Measurements from ENCODE around the gene VILL. TPM values are rescaled to one million over a fixed set of nuclear protein-coding genes. Genes with fewer than 3 reads are reported as not detected.

VILL gene
- polyA plus RNA-seq, 2 of the 4 experiments (the other 2 are of a cell fraction), result 0.05 to 0.22 TPM

DNA sequence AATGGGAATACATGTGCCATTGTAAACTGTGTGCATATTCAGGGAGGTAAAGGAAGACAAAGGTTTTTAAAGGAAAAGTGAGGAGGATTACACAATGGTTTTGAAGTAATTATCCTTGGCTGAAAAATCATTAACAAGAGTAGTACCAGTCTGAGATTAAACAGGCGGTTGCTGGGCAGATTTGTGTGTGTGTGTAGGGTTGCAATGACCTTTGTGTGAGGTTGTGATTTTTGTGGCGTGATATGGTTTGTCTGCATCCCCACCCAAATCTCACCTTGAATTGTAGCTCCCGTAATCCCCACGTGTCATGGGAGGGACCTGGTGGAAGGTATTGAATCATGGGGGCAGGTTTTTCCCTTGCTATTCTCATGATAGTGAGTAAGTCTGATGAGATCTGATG is 55.4 kb downstream of the VILL start (continued):
- no peak for TF ChIP-seq ZFP36 (IDR thresholded peaks at IDR 0.05; ENCODE audit: borderline replicate concordance, partially characterized antibody)

DNA sequence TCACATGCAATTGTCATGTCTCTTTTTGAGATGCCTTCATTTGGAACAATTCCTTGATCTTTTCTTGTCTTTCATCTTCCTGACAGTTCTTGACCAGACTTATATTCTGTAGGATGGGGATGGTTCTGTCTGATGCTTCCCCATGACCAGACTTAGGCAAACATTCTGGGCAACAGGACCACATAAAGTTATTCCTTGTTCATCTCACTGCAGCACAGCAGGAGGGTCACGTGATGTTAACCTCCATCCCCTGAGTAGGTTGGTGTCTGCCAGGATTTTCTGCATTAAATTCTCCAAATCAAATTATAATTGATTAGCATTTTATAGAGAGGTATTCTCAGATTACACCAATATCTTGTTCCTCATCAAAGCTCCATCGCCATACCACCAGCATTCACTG is 56.2 kb downstream of the VILL start:
- H3K27ac ChIP-seq, result no peak overlapping the region
- no peaks in the 10 kb centered on the region for H3K9me3 ChIP-seq
- no peak overlapping the region for H3K4me3 ChIP-seq
- POLR2A ChIA-PET, result no interaction called here
- H3K4me1 ChIP-seq, result no peaks in the 10 kb centered on the region
- no peak overlapping the region for H3K4me2 ChIP-seq
- ATAC-seq (no peak), DNase-seq (ENCODE audit: low read depth in 1 of 2, low spot score in 1 of 2) (no peak), FAIRE-seq (no peak)
- TF ChIP-seq HOXB5 (CRISPR knock-in tag; IDR thresholded peaks at IDR 0.05), result no peak
- TF ChIP-seq RARB (CRISPR knock-in tag; IDR thresholded peaks at IDR 0.05), result no peak
- TF ChIP-seq FOXS1 (CRISPR knock-in tag; IDR thresholded peaks at IDR 0.05), result no peak
- CTCF ChIA-PET, result no interaction called here
- 58% methylated on average over 2 of the region's 2 CpGs for WGBS (ENCODE audit: missing lambda C conversion rate)

DNA sequence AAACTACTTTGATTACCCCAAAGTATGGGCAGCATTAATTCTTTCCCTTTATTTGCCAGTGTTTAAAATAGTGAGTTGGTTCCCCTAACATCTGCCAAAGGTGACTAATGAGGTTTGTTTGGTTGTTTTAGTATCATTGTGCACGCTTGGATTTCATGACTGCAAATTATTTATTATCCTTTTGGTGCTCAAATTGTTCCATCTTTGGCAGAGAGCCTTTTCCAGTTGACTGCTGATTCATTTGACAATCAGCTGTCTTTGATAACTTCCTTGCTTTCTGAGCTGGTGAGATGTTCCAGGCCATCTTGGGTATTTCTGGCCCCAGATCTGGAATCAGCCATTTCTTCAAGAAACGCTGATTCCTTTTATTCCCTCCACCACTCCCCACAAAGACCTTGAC is 57.3 kb downstream of the VILL start:
- ATAC-seq, result no peak
- no peak for DNase-seq (ENCODE audit: low read depth in 1 of 2, low spot score in 1 of 2)
- Histone ChIP-seq H3K4me1 (no peaks in the 10 kb centered on the region), H3K27ac (no peak overlapping the region), H3K4me2 (no peak overlapping the region), H3K9me3 (no peaks in the 10 kb centered on the region), H3K4me3 (no peak overlapping the region)
- POLR2A ChIA-PET, result no interaction called here
- no peak for TF ChIP-seq HOXB5 (CRISPR knock-in tag; IDR thresholded peaks at IDR 0.05)
- TF ChIP-seq, protein P1, sequence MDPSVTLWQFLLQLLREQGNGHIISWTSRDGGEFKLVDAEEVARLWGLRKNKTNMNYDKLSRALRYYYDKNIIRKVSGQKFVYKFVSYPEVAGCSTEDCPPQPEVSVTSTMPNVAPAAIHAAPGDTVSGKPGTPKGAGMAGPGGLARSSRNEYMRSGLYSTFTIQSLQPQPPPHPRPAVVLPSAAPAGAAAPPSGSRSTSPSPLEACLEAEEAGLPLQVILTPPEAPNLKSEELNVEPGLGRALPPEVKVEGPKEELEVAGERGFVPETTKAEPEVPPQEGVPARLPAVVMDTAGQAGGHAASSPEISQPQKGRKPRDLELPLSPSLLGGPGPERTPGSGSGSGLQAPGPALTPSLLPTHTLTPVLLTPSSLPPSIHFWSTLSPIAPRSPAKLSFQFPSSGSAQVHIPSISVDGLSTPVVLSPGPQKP (IDR thresholded peaks at IDR 0.05; ENCODE audit: low read depth, low read length), result no peak
- TF ChIP-seq KDM5A (IDR thresholded peaks at IDR 0.05), result no peak
- TF ChIP-seq TFCP2L1 (CRISPR knock-in tag; IDR thresholded peaks at IDR 0.05), result no peak
- CTCF ChIA-PET, result no interaction called here
- FAIRE-seq, result no peak
- WGBS (ENCODE audit: missing lambda C conversion rate), result 11% methylated on average over 2 of the region's 2 CpGs

DNA sequence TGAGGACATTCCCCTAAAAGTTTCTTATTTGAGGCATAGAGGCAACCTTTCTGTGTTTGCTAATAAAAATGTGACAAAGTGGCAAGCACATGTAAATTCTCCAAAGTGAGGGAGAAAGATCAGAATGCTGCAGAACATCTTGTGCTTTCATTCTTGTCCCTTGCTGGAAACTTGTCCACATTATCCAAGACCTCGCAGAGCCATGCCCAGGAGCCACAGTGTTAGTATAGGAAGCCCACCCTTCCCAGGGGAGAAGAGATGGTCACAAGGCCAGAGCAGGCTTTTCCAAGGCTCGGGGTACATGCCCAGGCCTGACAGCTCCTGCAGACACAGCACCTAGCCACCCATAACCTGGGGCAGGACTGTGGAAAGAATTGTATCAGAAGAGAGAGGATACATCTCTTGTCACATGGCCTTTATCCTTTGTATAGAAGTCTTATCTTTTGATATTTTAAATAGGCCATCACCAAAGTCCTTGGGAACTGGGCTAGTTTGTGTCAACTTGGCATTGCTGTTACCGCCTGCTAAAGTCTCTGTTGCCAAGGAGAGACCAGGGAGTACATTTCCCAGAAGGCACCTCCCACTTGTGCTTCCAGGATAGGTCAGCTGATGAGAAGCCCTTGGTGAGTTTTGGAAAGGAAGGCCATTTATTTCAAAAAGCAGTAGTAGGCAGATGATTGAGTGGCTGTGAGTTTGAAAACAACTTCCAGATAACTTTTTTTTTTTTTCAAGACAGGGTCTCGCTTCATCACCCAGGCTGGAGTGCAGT is 59.0 kb downstream of the VILL start:
- H3K4me3 ChIP-seq, result no peak overlapping the region
- ATAC-seq (no peak), DNase-seq (ENCODE audit: low read depth in 1 of 2, low spot score in 1 of 2) (no peak), FAIRE-seq (no peak)
- WGBS (ENCODE audit: missing lambda C conversion rate), result 63% methylated on average over 4 of the region's 4 CpGs
- TF ChIP-seq JUNB (IDR thresholded peaks at IDR 0.05) (no peak), SMC3 (IDR thresholded peaks at IDR 0.05) (no peak), GATA3 (IDR thresholded peaks at IDR 0.05; ENCODE audit: borderline replicate concordance) (no peak), NPAS2 (CRISPR knock-in tag; IDR thresholded peaks at IDR 0.05; ENCODE audit: borderline replicate concordance) (no peak), POLR2A (IDR thresholded peaks at IDR 0.05; ENCODE audit: low read length) (no peak), HDAC2 (IDR thresholded peaks at IDR 0.05) (no peak), HOXB5 (CRISPR knock-in tag; IDR thresholded peaks at IDR 0.05) (no peak), HOXB13 (CRISPR knock-in tag; IDR thresholded peaks at IDR 0.05; ENCODE audit: low read depth) (no peak), CBX8 (IDR thresholded peaks at IDR 0.05) (no peak), SREBF2 (IDR thresholded peaks at IDR 0.05) (no peak)
- TF ChIP-seq, protein P1 (IDR thresholded peaks at IDR 0.05; ENCODE audit: low read depth, low read length), result no peak
- TF ChIP-seq, protein P2, sequence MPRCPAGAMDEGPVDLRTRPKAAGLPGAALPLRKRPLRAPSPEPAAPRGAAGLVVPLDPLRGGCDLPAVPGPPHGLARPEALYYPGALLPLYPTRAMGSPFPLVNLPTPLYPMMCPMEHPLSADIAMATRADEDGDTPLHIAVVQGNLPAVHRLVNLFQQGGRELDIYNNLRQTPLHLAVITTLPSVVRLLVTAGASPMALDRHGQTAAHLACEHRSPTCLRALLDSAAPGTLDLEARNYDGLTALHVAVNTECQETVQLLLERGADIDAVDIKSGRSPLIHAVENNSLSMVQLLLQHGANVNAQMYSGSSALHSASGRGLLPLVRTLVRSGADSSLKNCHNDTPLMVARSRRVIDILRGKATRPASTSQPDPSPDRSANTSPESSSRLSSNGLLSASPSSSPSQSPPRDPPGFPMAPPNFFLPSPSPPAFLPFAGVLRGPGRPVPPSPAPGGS (IDR thresholded peaks at IDR 0.05), result no peak
- ChIA-PET CTCF (no interaction called here), POLR2A (no interaction called here)
- H3K9me3 ChIP-seq, result no peaks in the 10 kb centered on the region
- no peaks in the 10 kb centered on the region for H3K4me1 ChIP-seq
- H3K4me2 ChIP-seq, result no peak overlapping the region
- no peak overlapping the region for H3K27ac ChIP-seq
